Stimulated activated CD4-positive, alpha-beta T cell treated with anti-CD3 and anti-CD28 coated beads, Interleukin-15, amount 100 ng/mL, for 24 hours (primary cell): ENCODE measurements around the gene CCDC47.
"Not testable (repeated sequence)": the region's sequence is repeated elsewhere in the genome, so short reads cannot be mapped to it uniquely, and the experiment has no call there.

Source experiments
- DNase-seq: peaks from one replicate; pipeline ENCODE4 v3.0.0-alpha.2; 2020

Gene CCDC47

GRCh38 chr17:63773272-63774140, at the start of gene CCDC47:
Gene CCDC47, minus strand, starts transcription at chr17:63773597. Its CDS starts 7,422 bp downstream, at chr17:63766175.
- peak; percentile 98 for DNase-seq

DNA sequence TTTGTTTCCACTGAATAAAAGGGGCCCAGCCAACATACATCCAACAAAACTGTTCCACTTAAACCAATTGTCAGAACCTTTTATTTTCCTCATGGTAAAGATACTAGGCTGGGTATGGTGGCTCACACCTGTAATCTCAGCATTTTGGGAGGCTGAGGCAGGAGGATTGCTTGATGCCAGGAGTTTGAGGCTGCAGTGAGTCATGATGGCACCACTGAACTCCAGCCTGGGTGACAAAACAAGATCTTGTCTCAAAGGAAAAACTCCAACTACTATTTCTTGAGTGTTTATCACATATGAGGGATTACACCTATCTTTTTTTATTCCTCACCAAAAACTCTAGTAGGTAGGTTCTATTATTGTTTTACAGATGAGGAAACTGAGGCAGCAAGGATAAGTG, 49.1 kb upstream of the CCDC47 start:
- DNase-seq, result no peak

DNA sequence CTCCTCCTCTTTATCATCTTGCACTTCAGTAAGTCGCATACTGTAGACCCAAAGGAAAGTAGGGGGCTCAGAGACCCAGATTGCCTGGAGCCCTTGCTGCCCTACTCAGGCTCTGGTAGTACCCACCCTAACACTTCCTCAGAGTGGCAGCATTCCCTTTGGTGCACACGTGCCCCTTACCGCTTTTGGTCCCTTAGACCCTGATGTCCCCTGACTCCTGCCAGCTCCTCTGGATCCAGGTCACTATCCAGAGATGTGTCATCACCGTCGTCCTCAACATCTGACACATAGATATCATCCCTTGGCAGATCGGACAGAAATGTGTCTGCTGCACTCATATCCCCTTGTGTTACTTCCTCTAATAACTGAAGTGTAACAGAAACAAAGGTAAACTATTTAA, 48.4 kb upstream of the CCDC47 start:
- no peak for DNase-seq

DNA sequence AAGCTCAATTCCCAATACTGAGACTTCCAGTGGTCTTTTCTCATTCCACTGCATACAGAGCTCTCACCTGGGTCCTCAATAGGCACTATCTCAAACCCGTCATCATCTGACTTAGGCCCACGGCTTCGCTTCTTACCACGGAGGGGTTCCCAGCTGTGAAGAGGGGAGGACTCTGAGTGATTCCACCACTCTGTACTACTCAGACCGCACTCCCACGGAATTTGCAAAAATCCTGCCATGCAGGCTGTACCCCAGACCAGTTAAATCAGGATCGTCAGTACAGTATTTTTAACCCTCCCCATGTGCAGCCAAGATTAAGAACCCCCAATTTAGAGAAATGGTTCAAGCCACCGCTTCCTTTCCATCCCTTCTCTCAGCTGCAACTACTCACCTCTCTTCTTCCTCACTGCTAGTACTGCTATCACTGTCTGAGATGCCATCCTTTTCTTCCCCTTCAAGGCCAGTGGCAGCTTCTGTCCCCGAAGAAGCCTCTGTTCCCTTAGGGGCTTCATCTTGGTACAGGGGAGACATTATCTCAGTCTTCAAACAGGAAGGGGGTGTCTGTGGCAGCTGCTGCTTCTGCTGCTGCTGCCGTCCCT, 47.7 kb upstream of the CCDC47 start:
- DNase-seq, result no peak

GRCh38 chr17:63819585-63820537, 46.5 kb upstream of the CCDC47 start:
- DNase-seq, result no peak

DNA sequence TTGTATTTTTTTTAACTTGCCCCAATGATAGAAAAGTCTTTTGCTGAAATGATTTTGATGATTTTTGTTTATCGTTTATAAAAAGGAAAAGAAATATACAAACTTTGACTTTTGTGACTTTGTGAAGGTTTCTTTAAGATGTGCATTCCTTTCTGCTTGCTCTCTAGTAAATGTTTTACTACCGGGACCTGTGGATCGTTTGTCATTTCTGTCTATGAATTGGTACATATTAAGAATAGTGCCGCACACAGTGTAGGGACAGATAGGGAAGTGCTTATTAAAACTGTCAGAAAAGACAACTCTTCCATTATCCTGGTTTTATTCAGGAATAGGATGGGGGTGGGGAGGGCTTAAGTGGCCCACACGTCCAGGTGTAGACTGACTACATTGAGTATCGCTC, 45.7 kb upstream of the CCDC47 start:
- no peak for DNase-seq

DNA sequence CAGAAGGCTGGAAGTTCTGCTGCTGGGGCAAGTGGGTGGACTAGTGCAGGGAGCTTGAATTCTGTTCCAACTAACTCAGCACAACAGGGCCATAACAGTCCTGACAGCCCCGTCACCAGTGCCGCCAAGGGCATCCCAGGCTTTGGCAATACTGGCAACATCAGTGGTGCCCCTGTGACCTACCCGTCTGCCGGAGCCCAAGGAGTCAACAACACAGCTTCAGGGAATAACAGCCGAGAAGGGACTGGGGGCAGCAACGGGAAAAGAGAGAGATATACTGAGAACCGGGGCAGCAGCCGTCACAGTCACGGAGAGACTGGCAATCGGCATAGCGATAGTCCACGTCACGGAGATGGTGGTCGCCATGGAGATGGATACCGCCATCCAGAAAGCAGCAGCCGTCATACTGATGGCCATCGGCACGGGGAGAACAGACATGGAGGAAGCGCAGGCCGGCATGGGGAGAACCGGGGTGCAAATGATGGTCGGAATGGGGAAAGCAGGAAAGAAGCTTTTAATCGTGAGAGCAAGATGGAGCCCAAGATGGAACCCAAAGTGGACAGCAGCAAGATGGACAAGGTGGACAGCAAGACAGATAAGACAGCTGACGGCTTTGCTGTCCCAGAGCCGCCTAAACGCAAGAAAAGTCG, 44.5 kb upstream of the CCDC47 start:
- DNase-seq, result no peak

- no peak for DNase-seq
Measured at GRCh38 chr17:63816669-63817068, 43.3 kb upstream of the CCDC47 start.

DNA sequence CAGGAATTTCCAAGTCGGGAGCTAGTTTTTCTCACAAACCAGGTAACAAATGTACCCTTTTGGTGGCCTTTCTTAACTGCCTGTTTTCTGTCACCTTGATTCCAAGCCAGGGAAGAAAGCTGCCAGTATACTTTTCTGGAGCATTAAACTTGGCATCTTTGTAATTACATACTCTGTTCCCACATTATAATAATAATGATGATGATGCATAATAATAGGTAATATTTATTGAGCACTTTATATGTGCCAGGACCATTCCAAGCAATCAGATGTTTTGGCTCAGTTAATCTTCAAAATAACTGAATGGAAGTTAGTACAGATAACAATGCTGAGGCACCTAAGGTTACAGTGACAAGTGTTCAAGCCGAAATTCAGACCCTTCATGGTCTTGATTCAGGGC, 42.7 kb upstream of the CCDC47 start:
- DNase-seq, result no peak

- DNase-seq, result no peak
Measured at GRCh38 chr17:63809970-63810369, 36.6 kb upstream of the CCDC47 start.

GRCh38 chr17:63805591-63805990, 32.2 kb upstream of the CCDC47 start:
- DNase-seq, result no peak

DNA sequence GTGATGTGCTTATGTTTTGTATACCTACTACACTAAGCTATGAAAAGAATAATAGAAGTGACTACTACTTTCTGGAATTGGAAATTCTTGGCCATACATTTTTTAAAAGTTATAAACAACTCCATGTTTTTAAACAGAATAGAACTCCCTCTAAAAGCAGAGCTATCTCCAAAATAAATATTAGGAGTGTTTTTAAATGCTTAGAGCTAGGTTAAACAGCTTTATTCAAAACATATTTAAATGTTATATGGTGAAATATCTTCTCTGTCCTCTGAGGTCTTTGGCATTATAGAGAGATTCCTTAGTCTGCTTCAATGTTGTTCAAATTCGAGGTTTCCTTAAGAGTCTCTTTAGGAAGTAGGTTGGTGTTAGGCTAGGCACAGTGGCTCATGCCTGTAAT, 30.9 kb upstream of the CCDC47 start:
- no peak for DNase-seq

DNA sequence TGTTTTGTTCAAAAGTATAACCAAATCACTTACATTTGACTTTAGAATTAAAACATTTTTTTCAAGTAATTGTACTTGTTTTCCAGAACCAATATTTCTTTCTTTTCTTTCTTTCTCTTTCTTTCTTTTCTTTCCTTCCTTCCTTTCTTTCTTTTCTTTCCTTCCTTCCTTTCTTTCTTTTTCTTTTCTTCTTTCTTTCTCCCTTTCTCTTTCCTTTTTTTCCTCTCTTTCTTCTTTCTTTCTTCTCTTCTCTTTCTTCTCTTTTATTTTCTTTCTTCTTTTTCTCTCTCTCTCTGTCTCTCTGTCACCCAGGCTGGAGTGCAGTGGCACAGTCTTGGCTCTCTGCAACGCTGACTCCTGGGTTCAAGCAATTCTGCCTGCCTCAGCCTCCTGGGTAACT, 27.4 kb upstream of the CCDC47 start:
- no peak for DNase-seq

DNA sequence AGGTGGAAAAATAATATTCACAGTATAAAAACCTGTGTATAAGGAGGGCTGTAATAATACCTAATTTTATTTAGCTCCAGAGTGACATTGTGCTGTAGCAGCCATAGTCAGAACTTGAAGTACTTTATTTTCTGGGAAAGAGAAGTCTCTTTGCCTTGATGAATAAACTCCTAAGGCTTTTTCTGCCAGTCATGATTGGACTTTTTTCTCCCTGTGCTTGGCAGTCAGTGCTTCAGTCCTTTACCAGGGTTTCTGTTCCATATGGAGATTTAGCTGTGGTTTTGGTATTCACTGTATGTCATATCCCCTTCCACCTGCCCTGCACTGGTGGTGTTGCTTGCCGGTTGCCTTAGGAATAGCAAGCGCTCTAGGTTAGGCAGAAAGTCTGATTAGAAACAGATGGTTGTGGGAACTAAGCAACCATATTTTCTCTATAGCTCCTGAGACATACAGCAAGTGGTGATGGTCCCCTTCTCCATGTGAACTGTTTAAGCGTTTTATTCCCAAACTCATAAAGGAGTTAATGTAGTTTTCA, 25.2 kb upstream of the CCDC47 start:
- DNase-seq, result no peak

DNA sequence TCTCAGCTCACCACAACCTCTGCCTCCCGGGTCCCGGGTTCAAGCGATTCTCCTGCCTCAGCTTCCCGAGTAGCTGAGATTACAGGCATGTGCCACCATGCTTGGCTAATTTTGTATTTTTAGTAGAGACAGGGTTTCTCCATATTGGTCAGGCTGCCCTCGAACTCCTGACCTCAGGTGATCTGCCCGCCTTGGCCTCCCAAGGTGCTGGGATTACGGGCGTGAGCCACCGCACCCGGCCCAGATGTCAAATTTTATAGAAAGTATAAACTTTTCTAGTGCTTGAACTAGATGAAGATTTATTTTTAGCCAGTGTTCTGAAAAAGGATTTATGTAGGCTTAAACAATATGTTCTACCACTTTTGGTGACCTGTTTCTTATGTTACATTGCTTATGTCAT, 23.0 kb upstream of the CCDC47 start:
- DNase-seq, result not testable (repeated sequence)

GRCh38 chr17:63792055-63792729, 18.8 kb upstream of the CCDC47 start:
- no peak for DNase-seq

DNA sequence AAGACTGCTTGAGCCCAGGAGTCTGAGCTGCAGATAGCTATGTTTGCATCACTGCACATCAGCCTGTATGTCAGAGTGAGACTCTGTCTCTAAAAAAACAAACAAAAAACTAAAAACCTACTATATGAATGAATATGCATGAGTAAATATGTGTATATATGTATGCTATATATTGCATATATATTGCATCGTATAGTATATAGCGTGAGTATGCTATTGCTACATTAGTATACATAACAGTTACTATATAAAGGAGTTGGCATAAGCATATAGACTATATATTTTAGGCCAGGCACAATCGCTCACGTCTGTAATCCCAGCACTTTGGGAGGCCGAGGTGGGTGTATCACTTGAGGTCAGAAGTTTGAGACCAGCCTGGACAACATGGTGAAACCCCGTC, 16.7 kb upstream of the CCDC47 start:
- DNase-seq, result no peak

- no peak for DNase-seq
Measured at GRCh38 chr17:63786971-63787711, 13.7 kb upstream of the CCDC47 start.

DNA sequence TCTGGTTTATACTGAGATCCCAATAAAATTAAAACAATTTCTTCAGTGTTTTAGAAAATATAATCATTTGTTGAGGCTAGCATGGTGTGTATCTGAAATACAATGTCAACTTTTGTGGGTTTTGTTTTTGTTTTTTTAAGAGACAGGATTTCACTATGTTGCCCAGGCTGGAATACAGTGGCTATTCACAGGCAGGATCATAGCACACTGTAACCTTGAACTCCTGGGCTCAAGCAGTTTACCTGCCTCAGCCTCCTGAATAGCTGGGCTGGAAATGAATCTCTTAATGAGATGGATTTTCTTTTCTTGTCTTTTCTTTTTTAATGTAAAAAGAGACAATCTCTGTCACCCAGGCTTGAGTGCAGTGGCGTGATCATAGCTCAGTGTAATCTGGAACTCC, 12.7 kb upstream of the CCDC47 start:
- DNase-seq, result no peak

GRCh38 chr17:63785556-63785955, 12.2 kb upstream of the CCDC47 start:
- DNase-seq, result no peak

DNA sequence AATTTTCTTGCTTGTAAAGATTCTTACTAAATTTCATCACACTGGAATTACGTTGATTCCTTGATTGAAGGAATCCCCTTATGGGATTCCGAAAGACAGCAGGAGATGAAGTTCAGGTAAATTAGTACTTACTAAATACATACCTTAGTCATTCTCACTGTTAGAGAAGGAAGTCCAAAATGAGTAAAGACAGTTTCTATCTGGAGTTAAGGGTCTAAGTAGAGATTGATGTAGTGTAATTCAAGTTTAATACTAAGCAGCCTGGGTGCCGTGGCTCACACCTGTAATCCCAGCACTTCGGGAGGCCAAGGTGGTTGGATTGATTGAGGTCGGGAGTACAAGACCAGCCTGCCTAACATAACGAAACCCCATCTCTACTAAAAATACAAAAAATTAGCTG, 10.1 kb upstream of the CCDC47 start:
- no peak for DNase-seq
